ENCODE measurements around the gene PRKCE. TPM values are rescaled to one million over a fixed set of nuclear protein-coding genes. Genes with fewer than 3 reads are reported as not detected.

The PRKCE gene
- total RNA-seq, 1 experiment from 2014 or later = 14.0 TPM

GRCh38 chr2:45636008-45636407 lies 15.5 kb upstream of the PRKCE start:
- intact Hi-C loops (cut with micrococcal nuclease; ENCODE audit: unreplicated experiment) = no loop called here
- no peak overlapping the region for H3K4me3 ChIP-seq (ENCODE audit: low read depth in 2 of 2, low read length in 2 of 2)
- no peak for ATAC-seq
- H3K4me1 ChIP-seq (ENCODE audit: control insufficient read depth, insufficient read depth, low read length) = no peaks in the 10 kb centered on the region
- ChIA-PET CTCF (no interaction called here), POLR2A (no interaction called here)
- no peaks in the 10 kb centered on the region for H3K36me3 ChIP-seq (ENCODE audit: control insufficient read depth, insufficient read depth, low read length)
- no peak overlapping the region for H3K27ac ChIP-seq (ENCODE audit: low read length)
- in situ Hi-C loops (cut with HindIII; ENCODE audit: low pct_unique_long_range_greater_than_20kb, low sequenced_read_pairs) = no loop called here
- no peak for TF ChIP-seq TCF7L2 (IDR thresholded peaks at IDR 0.05; ENCODE audit: low read depth, low read length)
- TF ChIP-seq POLR2AphosphoS5 (IDR thresholded peaks at IDR 0.05; ENCODE audit: low read depth, low read length) = no peak
- TF ChIP-seq SIN3A (IDR thresholded peaks at IDR 0.05; ENCODE audit: borderline replicate concordance, insufficient read depth, low read depth, low read length) = no peak
- no peak for TF ChIP-seq CTCF (IDR thresholded peaks at IDR 0.05)
- TF ChIP-seq, protein P1, sequence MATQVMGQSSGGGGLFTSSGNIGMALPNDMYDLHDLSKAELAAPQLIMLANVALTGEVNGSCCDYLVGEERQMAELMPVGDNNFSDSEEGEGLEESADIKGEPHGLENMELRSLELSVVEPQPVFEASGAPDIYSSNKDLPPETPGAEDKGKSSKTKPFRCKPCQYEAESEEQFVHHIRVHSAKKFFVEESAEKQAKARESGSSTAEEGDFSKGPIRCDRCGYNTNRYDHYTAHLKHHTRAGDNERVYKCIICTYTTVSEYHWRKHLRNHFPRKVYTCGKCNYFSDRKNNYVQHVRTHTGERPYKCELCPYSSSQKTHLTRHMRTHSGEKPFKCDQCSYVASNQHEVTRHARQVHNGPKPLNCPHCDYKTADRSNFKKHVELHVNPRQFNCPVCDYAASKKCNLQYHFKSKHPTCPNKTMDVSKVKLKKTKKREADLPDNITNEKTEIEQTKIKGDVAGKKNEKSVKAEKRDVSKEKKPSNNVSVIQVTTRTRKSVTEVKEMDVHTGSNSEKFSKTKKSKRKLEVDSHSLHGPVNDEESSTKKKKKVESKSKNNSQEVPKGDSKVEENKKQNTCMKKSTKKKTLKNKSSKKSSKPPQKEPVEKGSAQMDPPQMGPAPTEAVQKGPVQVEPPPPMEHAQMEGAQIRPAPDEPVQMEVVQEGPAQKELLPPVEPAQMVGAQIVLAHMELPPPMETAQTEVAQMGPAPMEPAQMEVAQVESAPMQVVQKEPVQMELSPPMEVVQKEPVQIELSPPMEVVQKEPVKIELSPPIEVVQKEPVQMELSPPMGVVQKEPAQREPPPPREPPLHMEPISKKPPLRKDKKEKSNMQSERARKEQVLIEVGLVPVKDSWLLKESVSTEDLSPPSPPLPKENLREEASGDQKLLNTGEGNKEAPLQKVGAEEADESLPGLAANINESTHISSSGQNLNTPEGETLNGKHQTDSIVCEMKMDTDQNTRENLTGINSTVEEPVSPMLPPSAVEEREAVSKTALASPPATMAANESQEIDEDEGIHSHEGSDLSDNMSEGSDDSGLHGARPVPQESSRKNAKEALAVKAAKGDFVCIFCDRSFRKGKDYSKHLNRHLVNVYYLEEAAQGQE (IDR thresholded peaks at IDR 0.05; ENCODE audit: insufficient read depth in 1 of 2, low read depth in 2 of 2, low read length in 1 of 2) = no peak
- peaks cover 15% of the 10 kb centered on the region; the same call in 1 of the 2 replicates for H3K27me3 ChIP-seq (ENCODE audit: control insufficient read depth, insufficient read depth, low read length)
- no peaks in the 10 kb centered on the region for H3K9me3 ChIP-seq (ENCODE audit: control insufficient read depth, insufficient read depth, low read depth, low read length)
- BruUV-seq (replicated peaks) = no TSS peak
- DNase-seq (ENCODE audit: low read depth, low spot score) = no peak

GRCh38 chr2:45637440-45637839 lies 14.0 kb upstream of the PRKCE start:
- no peak for DNase-seq (ENCODE audit: low read depth, low spot score)
- intact Hi-C loops (cut with micrococcal nuclease; ENCODE audit: unreplicated experiment) = no loop called here
- no peak for ATAC-seq
- no peaks in the 10 kb centered on the region for H3K4me1 ChIP-seq (ENCODE audit: control insufficient read depth, insufficient read depth, low read length)
- no peak overlapping the region for H3K4me3 ChIP-seq (ENCODE audit: low read depth in 2 of 2, low read length in 2 of 2)
- TF ChIP-seq, protein P1 (IDR thresholded peaks at IDR 0.05; ENCODE audit: insufficient read depth in 1 of 2, low read depth in 2 of 2, low read length in 1 of 2) = no peak
- in situ Hi-C loops (cut with HindIII; ENCODE audit: low pct_unique_long_range_greater_than_20kb, low sequenced_read_pairs) = no loop called here
- H3K27me3 ChIP-seq (ENCODE audit: control insufficient read depth, insufficient read depth, low read length) = peaks cover 12% of the 10 kb centered on the region; the same call in 1 of the 2 replicates
- H3K9me3 ChIP-seq (ENCODE audit: control insufficient read depth, insufficient read depth, low read depth, low read length) = no peaks in the 10 kb centered on the region
- no peak overlapping the region for H3K27ac ChIP-seq (ENCODE audit: low read length)
- ChIA-PET POLR2A (no interaction called here), CTCF (no interaction called here)
- no TSS peak for BruUV-seq (replicated peaks)
- H3K36me3 ChIP-seq (ENCODE audit: control insufficient read depth, insufficient read depth, low read length) = no peaks in the 10 kb centered on the region
